HG03432 (cell line): ENCODE results near the gene PRLR.
A peak's percentile ranks its signal among the peaks of the same experiment; 100 is the strongest.
"Not testable (repeated sequence)": the region's sequence is repeated elsewhere in the genome, so short reads cannot be mapped to it uniquely, and the experiment has no call there.

ENCODE experiments used
- ATAC-seq: cut with Tn5 transposase; IDR thresholded peaks from one replicate; pipeline ENCODE4 v1.9.1; 2021; ENCODE audit warnings: mild to moderate bottlenecking, moderate library complexity; ENCODE audit not compliant: unreplicated experiment

Gene PRLR

GRCh38 chr5:35230038-35230611, at the start of gene PRLR:
Gene PRLR (minus strand): TSS chr5:35230487. CDS start chr5:35089620, 140,867 bp downstream.
- ATAC-seq = peak; percentile 35

- ATAC-seq = no peak
Observed at GRCh38 chr5:35274839-35275509, 44.7 kb upstream of the PRLR start.

- no peak for ATAC-seq
Observed at GRCh38 chr5:35269006-35269405, 38.7 kb upstream of the PRLR start.

- no peak for ATAC-seq
Observed at GRCh38 chr5:35266276-35266675, 36.0 kb upstream of the PRLR start.

- ATAC-seq = no peak
Observed at GRCh38 chr5:35264509-35264908, 34.2 kb upstream of the PRLR start.

- no peak for ATAC-seq
Observed at GRCh38 chr5:35263266-35263877, 33.1 kb upstream of the PRLR start.

- ATAC-seq = no peak
Observed at GRCh38 chr5:35253582-35253981, 23.3 kb upstream of the PRLR start.

GRCh38 chr5:35252963-35253362, 22.7 kb upstream of the PRLR start:
- ATAC-seq = no peak

GRCh38 chr5:35248843-35249780, 18.8 kb upstream of the PRLR start:
- ATAC-seq = no peak

GRCh38 chr5:35247648-35248034, 17.4 kb upstream of the PRLR start:
- ATAC-seq = peak; percentile 51

- peak; percentile 53 for ATAC-seq
Observed at GRCh38 chr5:35246900-35247647, 16.8 kb upstream of the PRLR start.

- peak; percentile 34 for ATAC-seq
Observed at GRCh38 chr5:35246411-35246810, 16.1 kb upstream of the PRLR start.

- not testable (repeated sequence) for ATAC-seq
Observed at GRCh38 chr5:35245371-35245770, 15.1 kb upstream of the PRLR start.

- ATAC-seq = no peak
Observed at GRCh38 chr5:35244171-35244570, 13.9 kb upstream of the PRLR start.

GRCh38 chr5:35242702-35243258, 12.5 kb upstream of the PRLR start:
- no peak for ATAC-seq

- ATAC-seq = no peak
Observed at GRCh38 chr5:35240892-35241291, 10.6 kb upstream of the PRLR start.

GRCh38 chr5:35239911-35240610, 9.8 kb upstream of the PRLR start:
- no peak for ATAC-seq

- ATAC-seq = no peak
Observed at GRCh38 chr5:35239476-35239875, 9.2 kb upstream of the PRLR start.

- peak; percentile 82 for ATAC-seq
Observed at GRCh38 chr5:35237580-35238376, 7.5 kb upstream of the PRLR start.
